HG03045 (cell line): ENCODE results near the gene SFPQ.
"Not testable (repeated sequence)": the region's sequence is repeated elsewhere in the genome, so short reads cannot be mapped to it uniquely, and the experiment has no call there.

Experiments
- ATAC-seq: cut with Tn5 transposase; IDR thresholded peaks from one replicate; pipeline ENCODE4 v1.9.1; 2021; ENCODE audit warnings: mild to moderate bottlenecking, moderate library complexity; ENCODE audit not compliant: unreplicated experiment

The SFPQ gene

GRCh38 chr1:35187816-35188342 lies 5.1 kb downstream of the SFPQ start:
- no peak for ATAC-seq

DNA sequence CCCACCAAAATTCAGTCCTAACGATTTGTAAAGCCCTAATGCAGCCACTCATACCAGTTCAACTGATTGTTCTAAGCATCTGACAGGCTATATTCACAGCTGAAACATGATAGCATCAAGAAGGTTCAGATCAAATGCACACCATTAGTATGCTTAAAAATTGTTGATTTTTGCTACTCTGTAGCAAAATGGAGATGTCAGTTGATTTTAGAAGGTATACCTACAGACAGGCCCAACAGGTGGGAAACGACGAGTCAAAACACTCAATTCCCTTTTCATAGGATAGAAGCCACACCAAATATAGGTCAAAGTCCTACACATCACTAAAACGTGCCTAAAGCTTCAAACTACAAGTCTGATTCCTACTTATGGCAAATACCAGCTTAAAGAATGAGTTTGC lies 6.7 kb downstream of the SFPQ start:
- ATAC-seq: no peak

GRCh38 chr1:35185200-35185599 lies 7.7 kb downstream of the SFPQ start:
- ATAC-seq: no peak

- no peak for ATAC-seq
Observed at GRCh38 chr1:35184495-35185199, 8.3 kb downstream of the SFPQ start.

- ATAC-seq: no peak
Observed at GRCh38 chr1:35181790-35182455, 11.0 kb downstream of the SFPQ start.

DNA sequence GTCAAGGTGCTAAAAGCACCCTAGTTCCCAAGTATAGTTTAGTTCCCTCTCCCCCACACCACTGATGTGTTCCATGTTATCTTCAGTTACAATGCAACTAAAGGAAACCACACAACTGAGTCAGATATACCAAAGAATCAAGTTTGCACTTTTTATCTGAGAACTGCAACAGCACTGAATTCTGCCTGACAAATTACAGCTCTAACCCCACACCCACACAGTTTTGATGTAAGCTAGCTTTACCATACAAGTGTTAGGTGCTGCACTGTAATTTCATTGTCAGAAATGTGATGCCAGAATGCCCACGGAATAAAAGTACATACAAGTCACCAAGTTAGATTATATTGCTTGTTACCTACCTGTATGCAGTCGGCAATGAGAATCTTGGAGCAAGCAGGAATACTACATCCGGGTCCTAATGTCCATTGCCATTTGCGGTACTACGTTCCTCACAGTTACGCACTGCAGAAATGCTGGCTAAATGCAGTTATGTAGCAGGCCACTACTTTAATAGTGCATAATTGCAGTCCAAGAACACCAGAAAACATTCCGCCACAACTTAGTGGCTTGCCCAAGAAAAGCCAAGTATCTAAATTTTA lies 12.1 kb downstream of the SFPQ start:
- no peak for ATAC-seq

- no peak for ATAC-seq
Observed at GRCh38 chr1:35179908-35180307, 13.0 kb downstream of the SFPQ start.

DNA sequence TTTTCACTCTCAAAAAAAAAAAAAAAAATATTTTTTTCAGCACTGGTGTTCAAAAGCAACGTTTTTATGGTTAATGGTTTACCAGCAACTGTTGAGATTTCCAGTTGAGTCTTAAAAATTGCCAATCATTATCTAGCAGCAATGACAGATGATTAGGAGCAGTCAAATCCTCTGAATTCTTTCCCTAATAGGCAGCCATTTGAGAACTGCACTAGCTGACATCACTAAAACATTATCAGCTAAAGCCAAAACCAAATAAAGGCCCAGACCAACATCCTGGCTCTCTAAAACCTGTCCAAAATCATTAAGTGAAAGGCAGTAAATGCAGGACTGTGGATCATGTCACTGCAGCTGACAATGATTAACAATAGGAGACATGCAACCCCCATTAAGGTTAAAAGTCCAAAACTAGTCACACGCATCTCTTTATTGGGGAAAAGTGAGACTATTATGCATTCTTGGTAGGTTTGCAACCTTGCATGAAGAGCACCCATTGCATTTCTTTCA lies 14.0 kb downstream of the SFPQ start:
- ATAC-seq: no peak

DNA sequence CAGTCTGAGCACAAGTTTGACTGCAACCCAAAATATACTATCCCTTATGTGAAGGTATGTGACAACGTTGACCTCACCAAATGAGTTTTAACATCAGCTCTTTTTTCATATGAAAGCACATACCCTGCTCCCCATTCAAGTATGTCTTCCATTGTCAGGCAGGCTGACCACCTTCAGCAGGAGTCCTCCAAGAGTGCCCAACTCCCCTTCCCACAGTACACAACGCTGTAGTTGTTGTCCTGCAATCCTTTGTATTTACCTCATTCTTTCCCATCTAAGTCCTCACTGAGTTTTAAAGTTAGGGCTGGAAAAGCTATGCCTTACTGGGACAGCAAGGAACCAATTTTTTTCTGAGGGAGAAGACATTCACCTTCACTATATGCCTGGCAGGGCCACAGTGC lies 14.7 kb downstream of the SFPQ start:
- ATAC-seq: no peak

DNA sequence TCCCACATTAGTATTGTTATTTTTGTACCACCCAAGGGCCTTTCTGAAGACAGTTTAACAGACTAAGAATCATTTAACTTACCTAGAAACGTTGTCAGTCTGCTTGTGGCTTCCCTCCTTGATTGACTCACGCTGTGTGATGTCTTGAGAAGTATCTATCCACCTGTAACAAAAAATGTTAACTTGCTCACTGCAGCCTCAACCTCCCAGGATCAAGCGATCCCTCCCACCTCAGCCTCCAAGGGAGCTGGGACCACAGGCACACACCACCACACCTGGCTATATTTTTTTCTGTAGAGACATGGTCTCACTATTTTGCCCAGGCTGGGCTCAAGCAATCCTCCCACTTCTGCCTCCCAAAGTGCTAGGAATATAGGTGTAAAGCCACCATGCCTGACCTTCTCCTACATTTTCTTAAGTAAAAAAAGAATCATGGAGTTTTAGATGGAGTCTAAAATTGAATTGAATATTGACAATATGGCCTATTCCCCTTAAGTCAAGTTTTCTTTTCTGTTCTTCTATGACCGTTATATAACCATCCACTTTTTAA lies 15.6 kb downstream of the SFPQ start:
- ATAC-seq: no peak

DNA sequence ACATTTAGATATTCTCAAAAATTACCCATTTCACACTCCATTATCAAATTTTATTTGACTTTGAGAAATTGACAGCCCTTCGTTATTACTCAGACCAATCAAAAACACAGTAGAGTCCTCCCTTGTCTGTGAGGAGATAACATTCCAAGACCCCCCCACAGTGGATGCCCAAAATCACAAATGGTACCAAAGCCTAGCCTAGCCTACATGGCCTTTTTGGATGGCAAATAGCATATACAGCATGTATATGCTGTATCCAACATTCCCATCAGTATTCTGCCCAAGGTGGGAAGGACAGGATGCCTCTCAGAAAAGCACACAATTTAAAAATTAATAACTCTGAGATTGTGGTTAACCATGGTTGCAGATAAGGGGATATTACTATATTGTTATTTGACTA lies 17.3 kb downstream of the SFPQ start:
- ATAC-seq: no peak

GRCh38 chr1:35175098-35175576 lies 17.8 kb downstream of the SFPQ start:
- ATAC-seq: no peak

DNA sequence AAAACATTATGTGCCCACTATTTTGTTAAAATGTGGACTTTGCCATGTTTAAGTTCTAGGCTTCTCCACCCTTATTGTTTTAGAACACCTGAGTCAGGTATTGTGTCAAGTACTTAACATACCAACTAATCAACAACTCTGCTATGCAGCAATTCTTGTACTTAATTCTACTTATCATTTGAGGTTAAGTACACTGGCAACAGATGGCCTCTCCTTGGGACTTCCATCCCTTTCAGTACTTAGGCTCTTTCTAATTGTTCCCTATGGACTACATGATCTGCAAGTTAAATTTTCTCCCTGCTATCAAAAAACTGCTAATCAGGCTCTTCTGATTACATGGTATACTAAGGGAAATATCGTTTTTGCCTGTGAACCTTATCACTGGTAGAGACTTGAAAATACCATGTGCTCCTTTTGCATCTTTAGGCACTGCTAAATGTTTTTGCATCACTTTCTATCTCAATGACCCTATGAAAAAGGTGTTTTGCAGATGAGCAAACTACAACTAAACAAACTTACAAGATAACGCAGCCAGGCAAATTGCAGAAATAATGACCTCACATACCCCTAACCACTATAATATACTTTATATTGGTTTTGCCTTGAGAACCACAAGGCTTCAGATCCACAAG lies 18.9 kb downstream of the SFPQ start:
- ATAC-seq: no peak

- ATAC-seq: no peak
Observed at GRCh38 chr1:35173491-35173890, 19.5 kb downstream of the SFPQ start.

GRCh38 chr1:35172022-35172421 lies 20.9 kb downstream of the SFPQ start:
- no peak for ATAC-seq

DNA sequence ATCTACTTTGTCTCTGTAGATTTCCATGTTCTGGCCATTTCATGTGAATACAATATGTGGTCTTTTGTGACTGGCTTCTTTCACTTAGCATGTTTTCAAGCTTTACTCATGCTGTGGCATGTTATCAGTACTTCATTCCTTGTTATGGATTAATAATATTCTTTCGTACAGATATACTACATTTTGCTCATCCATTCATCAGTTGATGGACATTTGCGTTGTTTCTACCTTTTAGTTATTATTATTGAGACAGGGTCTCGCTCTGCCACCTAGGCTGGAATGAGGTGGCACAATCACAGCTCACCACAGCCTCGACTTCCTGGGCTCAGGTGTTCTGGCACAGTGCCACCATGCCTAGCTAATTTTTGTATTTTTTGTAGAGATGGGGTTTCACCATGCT lies 21.4 kb downstream of the SFPQ start:
- no peak for ATAC-seq

DNA sequence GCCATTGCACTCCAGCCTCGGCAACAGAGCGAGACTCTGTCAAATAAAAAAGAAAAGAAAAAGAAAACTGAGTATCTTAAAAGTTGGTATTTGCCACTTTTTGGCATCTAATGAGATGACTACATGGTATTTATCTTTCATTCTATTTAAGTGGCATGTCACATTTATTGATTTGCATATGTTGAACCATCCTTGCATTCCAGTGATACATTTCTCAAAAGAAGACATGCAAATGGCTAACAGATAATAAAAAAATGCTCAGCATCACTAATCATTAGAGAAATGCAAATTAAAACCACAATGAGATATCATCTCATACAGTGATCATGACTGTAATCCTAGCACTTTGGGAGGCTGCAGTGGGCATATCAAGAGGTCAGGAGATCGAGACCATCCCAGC lies 28.1 kb downstream of the SFPQ start:
- no peak for ATAC-seq

- ATAC-seq: no peak
Observed at GRCh38 chr1:35151220-35151619, 41.7 kb downstream of the SFPQ start.

GRCh38 chr1:35145892-35146549 lies 46.9 kb downstream of the SFPQ start:
- not testable (repeated sequence) for ATAC-seq

- ATAC-seq: no peak
Observed at GRCh38 chr1:35143737-35144508, 49.0 kb downstream of the SFPQ start.
